Skin epidermis (tissue), 12 donors: ENCODE data around the gene LARGE1.
"Not testable (repeated sequence)": the region's sequence is repeated elsewhere in the genome, so short reads cannot be mapped to it uniquely, and the experiment has no call there.

Source experiments
- H3K27ac ChIP-seq, 21 experiments: fragments of 200-600 bp; sonication (generic) in 11 of 21; one replicate each; pipeline ENCODE4 v1.5.0; 2020; ENCODE audit warnings: mild to moderate bottlenecking in 3 of 21, inconsistent platforms in 2 of 21, moderate library complexity in 2 of 21
- H3K4me3 ChIP-seq, 7 experiments: fragments of 200-600 bp; sonication (generic) in 2 of 7; one replicate each; pipeline ENCODE4 v1.5.0; 2020; ENCODE audit warnings: inconsistent platforms in 2 of 7, mild to moderate bottlenecking in 2 of 7, moderate library complexity in 1 of 7

Gene LARGE1

GRCh38 chr22:33476716-33477115 lies 443.6 kb downstream of the LARGE1 start:
- H3K27ac ChIP-seq: no peak overlapping the region
- no peak overlapping the region for H3K4me3 ChIP-seq

GRCh38 chr22:33476206-33476605 lies 444.1 kb downstream of the LARGE1 start:
- Histone ChIP-seq H3K4me3 (no peak overlapping the region), H3K27ac (no peak overlapping the region)

- no peak overlapping the region for H3K4me3 ChIP-seq
- no peak overlapping the region for H3K27ac ChIP-seq
Observed at GRCh38 chr22:33474587-33474986, 445.7 kb downstream of the LARGE1 start.

- no peak overlapping the region for H3K27ac ChIP-seq
- no peak overlapping the region for H3K4me3 ChIP-seq
Observed at GRCh38 chr22:33472462-33473344, 447.6 kb downstream of the LARGE1 start.

GRCh38 chr22:33470456-33470855 lies 449.8 kb downstream of the LARGE1 start:
- Histone ChIP-seq H3K4me3 (no peak overlapping the region), H3K27ac (no peak overlapping the region)

GRCh38 chr22:33467620-33468095 lies 452.6 kb downstream of the LARGE1 start:
- Histone ChIP-seq H3K4me3 (no peak overlapping the region), H3K27ac (no peak overlapping the region)

- no peak overlapping the region for H3K4me3 ChIP-seq
- no peak overlapping the region for H3K27ac ChIP-seq
Observed at GRCh38 chr22:33467080-33467479, 453.2 kb downstream of the LARGE1 start.

GRCh38 chr22:33465554-33465953 lies 454.7 kb downstream of the LARGE1 start:
- Histone ChIP-seq H3K4me3 (no peak overlapping the region), H3K27ac (no peak overlapping the region)

GRCh38 chr22:33464698-33465097 lies 455.6 kb downstream of the LARGE1 start:
- Histone ChIP-seq H3K27ac (no peak overlapping the region), H3K4me3 (no peak overlapping the region)

- no peak overlapping the region for H3K27ac ChIP-seq
- H3K4me3 ChIP-seq: no peak overlapping the region
Observed at GRCh38 chr22:33461698-33462434, 458.4 kb downstream of the LARGE1 start.

GRCh38 chr22:33461245-33461644 lies 459.0 kb downstream of the LARGE1 start:
- H3K27ac ChIP-seq, H3K4me3 ChIP-seq: not testable (repeated sequence)

GRCh38 chr22:33459137-33459536 lies 461.1 kb downstream of the LARGE1 start:
- no peak overlapping the region for H3K27ac ChIP-seq
- H3K4me3 ChIP-seq: no peak overlapping the region

- no peak overlapping the region for H3K27ac ChIP-seq
- H3K4me3 ChIP-seq: no peak overlapping the region
Observed at GRCh38 chr22:33456511-33456910, 463.8 kb downstream of the LARGE1 start.

GRCh38 chr22:33455036-33455435 lies 465.2 kb downstream of the LARGE1 start:
- no peak overlapping the region for H3K27ac ChIP-seq
- H3K4me3 ChIP-seq: no peak overlapping the region

GRCh38 chr22:33451866-33452469 lies 468.3 kb downstream of the LARGE1 start:
- no peak overlapping the region for H3K27ac ChIP-seq
- H3K4me3 ChIP-seq: no peak overlapping the region

- no peak overlapping the region for H3K27ac ChIP-seq
- no peak overlapping the region for H3K4me3 ChIP-seq
Observed at GRCh38 chr22:33450756-33451155, 469.5 kb downstream of the LARGE1 start.

GRCh38 chr22:33447733-33448132 lies 472.5 kb downstream of the LARGE1 start:
- H3K4me3 ChIP-seq: no peak overlapping the region
- no peak overlapping the region for H3K27ac ChIP-seq

- H3K27ac ChIP-seq: no peak overlapping the region
- no peak overlapping the region for H3K4me3 ChIP-seq
Observed at GRCh38 chr22:33443683-33444082, 476.6 kb downstream of the LARGE1 start.

- no peak overlapping the region for H3K27ac ChIP-seq
Observed at GRCh38 chr22:33440756-33441155, 479.5 kb downstream of the LARGE1 start.

GRCh38 chr22:33438273-33438672 lies 482.0 kb downstream of the LARGE1 start:
- no peak overlapping the region for H3K4me3 ChIP-seq
- peak overlapping the region in 5 of 21 experiments; percentile 2 to 74 (median 13) for H3K27ac ChIP-seq

More at GRCh38 chr22:33440756-33441155, 479.5 kb downstream of the LARGE1 start:
- H3K4me3 ChIP-seq: no peak overlapping the region
